K562 (cell line): ENCODE measurements around the gene STMP1. TPM values are rescaled to one million over a fixed set of nuclear protein-coding genes. Genes with fewer than 3 reads are reported as not detected.

Source experiments
- AFF4 ChIP-seq: sonication (generic); formaldehyde crosslinking; IDR thresholded peaks from 2 replicates; pipeline ENCODE4 v1.8.0; 2023; ENCODE audit warnings: mild to moderate bottlenecking, missing genetic modification reagents
- FOXA3 ChIP-seq, 2 experiments: fragments of 450-650 bp in 1 of 2; sonication (generic) in 1 of 2; formaldehyde crosslinking; IDR thresholded peaks in 1 of 2; conservative IDR thresholded peaks in 1 of 2; 2 replicates each; pipeline versions ENCODE4 v1.4.0 to v1.8.0; 2020 to 2022; ENCODE audit warnings: mild to moderate bottlenecking in 2 of 2, missing genetic modification reagents in 1 of 2
- HES1 ChIP-seq: fragments of 450-650 bp; IDR thresholded peaks from 2 replicates; pipeline ENCODE4 v1.6.1; 2016; ENCODE audit warnings: low read depth, mild to moderate bottlenecking, moderate library complexity
- LEF1 ChIP-seq: fragments of 450-650 bp; IDR thresholded peaks from 2 replicates; pipeline ENCODE4 v1.6.1; 2016; ENCODE audit warnings: mild to moderate bottlenecking
- MEF2D ChIP-seq: conservative IDR thresholded peaks from 2 replicates; pipeline ENCODE4 v1.6.1; 2016; ENCODE audit warnings: low read depth, missing genetic modification characterization, missing compliant biosample characterization
- POLR2H ChIP-seq: IDR thresholded peaks from 2 replicates; pipeline ENCODE4 v1.6.1; 2016; ENCODE audit warnings: missing genetic modification characterization, low read depth, mild to moderate bottlenecking, control low read depth, missing compliant biosample characterization, moderate library complexity
- RAD21 ChIP-seq, 2 experiments: fragments of 250-450 bp in 1 of 2; fragments of 450-650 bp in 1 of 2; sonication (Bioruptor Pico) in 1 of 2; formaldehyde crosslinking in 1 of 2; IDR thresholded peaks in 1 of 2; conservative IDR thresholded peaks in 1 of 2; 2 replicates each; pipeline versions ENCODE4 v1.4.0 to v1.8.0; 2020 to 2022; ENCODE audit warnings: mild to moderate bottlenecking in 2 of 2, moderate library complexity in 1 of 2
- RBM14 ChIP-seq: fragments of 200-400 bp; formaldehyde crosslinking; IDR thresholded peaks from 2 replicates; pipeline ENCODE4 v1.6.1; 2018; ENCODE audit warnings: low read depth, mild to moderate bottlenecking, low read length, moderate library complexity, borderline replicate concordance; ENCODE audit not compliant: insufficient read depth
- SMAD2 ChIP-seq: fragments of 150-350 bp; IDR thresholded peaks from 2 replicates; pipeline ENCODE4 v1.6.1; 2014; ENCODE audit warnings: low read depth, mild to moderate bottlenecking, low read length
- SRF ChIP-seq, 2 experiments: fragments of 250-450, 450-650 bp in 1 of 2; sonication (Bioruptor Pico) in 1 of 2; sonication (generic) in 1 of 2; formaldehyde crosslinking; IDR thresholded peaks; 2 replicates each; pipeline versions ENCODE4 v1.5.0 to v1.5.1; 2020 to 2022; ENCODE audit warnings: mild to moderate bottlenecking in 1 of 2, missing genetic modification reagents in 1 of 2
- TAF9B ChIP-seq: fragments of 450-650 bp; IDR thresholded peaks from 2 replicates; pipeline ENCODE4 v1.6.1; 2018; ENCODE audit warnings: mild to moderate bottlenecking; ENCODE audit not compliant: partially characterized antibody
- TBL1XR1 ChIP-seq, 2 experiments: IDR thresholded peaks; 2 replicates each; pipeline ENCODE4 v1.6.1; 2012; ENCODE audit warnings: improper control_type of control experiment in 2 of 2, low read length in 2 of 2, mild to moderate bottlenecking in 1 of 2
- TFE3 ChIP-seq: fragments of 450-650 bp; formaldehyde crosslinking; IDR thresholded peaks from 2 replicates; pipeline ENCODE4 v1.4.0; 2020; ENCODE audit warnings: mild to moderate bottlenecking, mixed read lengths
- TGIF2 ChIP-seq: sonication (generic); formaldehyde crosslinking; IDR thresholded peaks from 2 replicates; pipeline ENCODE4 v1.8.1; 2022; ENCODE audit warnings: mild to moderate bottlenecking, missing genetic modification reagents, moderate library complexity
- ZNF133 ChIP-seq: fragments of 250-450 bp; sonication (Bioruptor Pico); IDR thresholded peaks from 2 replicates; pipeline ENCODE4 v1.4.0; 2020; ENCODE audit warnings: mild to moderate bottlenecking
- ZNF146 ChIP-seq: IDR thresholded peaks from one replicate; pipeline ENCODE4 v1.6.1; 2018; ENCODE audit warnings: missing compliant biosample characterization; ENCODE audit not compliant: unreplicated experiment
- ZNF184 ChIP-seq: sonication (generic); formaldehyde crosslinking; IDR thresholded peaks from 2 replicates; pipeline ENCODE4 v1.5.0; 2020; ENCODE audit warnings: missing genetic modification reagents
- ZNF23 ChIP-seq: fragments of 250-450 bp; sonication (Bioruptor Pico); IDR thresholded peaks from 2 replicates; pipeline ENCODE4 v1.4.0; 2020; ENCODE audit warnings: mild to moderate bottlenecking
- ZNF561 ChIP-seq: fragments of 450-650 bp; formaldehyde crosslinking; conservative IDR thresholded peaks from 2 replicates; pipeline ENCODE4 v1.4.0; 2020; ENCODE audit warnings: mild to moderate bottlenecking, moderate library complexity
- ZNF830 ChIP-seq: fragments of 250-450 bp; sonication (Bioruptor Pico); IDR thresholded peaks from 2 replicates; pipeline ENCODE4 v1.5.0; 2021; ENCODE audit warnings: mild to moderate bottlenecking
- polyA plus RNA-seq, 8 experiments: library from polyadenylated mRNA; depleted of rRNA in 4 of 8; stranded (reverse) in 5 of 8; unstranded in 3 of 8; fragments of >200 nt; fragmentation: Nextera tagmentation in 2 of 8; fragmentation: Illumina TruSeq in 1 of 8; extraction: Ambion mirVana in 2 of 8; extraction: Trizol in 1 of 8; gene quantifications; 2 replicates each; pipeline versions ENCODE4 v1.2.1 to v1.2.3, GENCODE V29; 2011 to 2014; ENCODE audit warnings: inconsistent platforms in 1 of 8, missing spikeins in 1 of 8
- total RNA-seq, 7 experiments: library from RNA; depleted of rRNA in 6 of 7; stranded (reverse); fragments of >200 nt in 6 of 7; fragmentation: Illumina TruSeq in 2 of 7; extraction: Trizol in 2 of 7; gene quantifications; 2 replicates each; pipeline versions ENCODE4 v1.2.1 to v1.2.3, GENCODE V29; 2011 to 2021; ENCODE audit warnings: low replicate concordance in 1 of 7

The STMP1 gene
- total and polyA plus RNA-seq, 9 of the 15 experiments (the other 6 are each of a cell fraction or from before 2014, with no cell fraction given): 10.6 to 249 (median 56.8) TPM

GRCh38 chr7:135664046-135664589 is 1.8 kb downstream of the STMP1 start (continued):
- no peak for TF ChIP-seq ZNF146
- TF ChIP-seq AFF4: no peak
- TF ChIP-seq RAD21 (CRISPR knock-in tag; conservative IDR thresholded peaks at IDR 0.05 in 1 of 2, IDR thresholded peaks at IDR 0.05 in 1 of 2): 0 out of 4 replicates have a peak, but pooled peaks of 1 of the 2 experiments have one; percentile 8
- TF ChIP-seq SMAD2: no peak
- no peak for TF ChIP-seq TGIF2 (CRISPR knock-in tag)
- no peak for TF ChIP-seq SRF (CRISPR knock-in tag; IDR thresholded peaks at IDR 0.05)
- peak in 1 of 2 experiments; percentile 39; a peak in 2 of 4 replicates for TF ChIP-seq FOXA3 (CRISPR knock-in tag; conservative IDR thresholded peaks at IDR 0.05 in 1 of 2, IDR thresholded peaks at IDR 0.05 in 1 of 2)
- no peak for TF ChIP-seq ZNF133 (CRISPR knock-in tag)
- no peak for TF ChIP-seq TFE3
- TF ChIP-seq MEF2D (tag): no peak
- TF ChIP-seq ZNF830: no peak
- TF ChIP-seq ZNF23: no peak
- TF ChIP-seq ZNF184 (CRISPR knock-in tag): no peak
- no peak for TF ChIP-seq RBM14
- no peak for TF ChIP-seq ZNF561
- peak in 1 of 2 experiments; percentile 91; a peak in 2 of 4 replicates for TF ChIP-seq TBL1XR1 (IDR thresholded peaks at IDR 0.05; ENCODE audit: low read length in 2 of 2)
- peak; percentile 64 for TF ChIP-seq TAF9B
- TF ChIP-seq LEF1: peak; percentile 94
- TF ChIP-seq POLR2H: peak; percentile 59
- TF ChIP-seq HES1: no peak; the same call in 1 of the 2 replicates
